ENCODE data around the gene ETNK1.
"Not testable (repeated sequence)": the region's sequence is repeated elsewhere in the genome, so short reads cannot be mapped to it uniquely, and the experiment has no call there.

ETNK1 gene

DNA sequence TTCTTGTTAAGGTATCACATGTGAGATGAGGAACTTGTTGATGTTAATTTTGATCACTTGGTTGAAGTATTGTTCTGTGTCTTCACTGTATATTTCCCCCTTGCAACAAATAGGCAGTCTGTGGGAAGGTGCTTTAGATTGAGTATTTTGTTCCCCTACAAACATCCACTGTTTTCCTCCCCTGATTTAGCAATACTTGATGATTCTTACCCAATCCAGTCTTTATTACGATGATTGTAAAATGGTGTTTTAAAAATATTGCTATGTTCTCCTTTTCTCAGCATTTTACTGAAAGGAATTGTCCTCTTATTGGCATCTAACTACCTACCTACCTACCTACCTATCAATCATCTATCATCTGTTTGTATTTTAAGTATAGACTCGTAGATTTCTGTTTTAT, 66.3 kb downstream of the ETNK1 start:
- no peak for DNase-seq

DNA sequence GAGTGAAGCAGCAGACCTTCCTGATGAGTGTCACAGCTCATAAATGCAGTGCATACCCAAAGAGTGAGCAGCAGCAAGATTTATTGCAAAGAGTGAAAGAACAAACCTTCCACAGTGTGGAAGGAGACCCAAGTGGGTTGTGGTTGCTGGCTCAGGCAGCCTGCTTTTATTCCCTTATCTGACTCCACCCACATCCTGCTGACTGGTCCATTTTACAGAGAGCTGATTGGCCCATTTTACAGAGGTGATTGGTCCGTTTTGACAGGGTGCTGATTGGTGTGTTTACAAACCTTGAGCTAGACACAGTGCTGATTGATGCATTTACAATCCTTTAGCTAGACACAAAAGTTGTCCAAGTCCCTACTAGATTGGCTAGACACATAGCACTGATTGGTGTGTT, 67.5 kb downstream of the ETNK1 start:
- not testable (repeated sequence) for DNase-seq

GRCh38 chr12:22692964-22693555, 68.1 kb downstream of the ETNK1 start:
- DNase-seq, result no peak

DNA sequence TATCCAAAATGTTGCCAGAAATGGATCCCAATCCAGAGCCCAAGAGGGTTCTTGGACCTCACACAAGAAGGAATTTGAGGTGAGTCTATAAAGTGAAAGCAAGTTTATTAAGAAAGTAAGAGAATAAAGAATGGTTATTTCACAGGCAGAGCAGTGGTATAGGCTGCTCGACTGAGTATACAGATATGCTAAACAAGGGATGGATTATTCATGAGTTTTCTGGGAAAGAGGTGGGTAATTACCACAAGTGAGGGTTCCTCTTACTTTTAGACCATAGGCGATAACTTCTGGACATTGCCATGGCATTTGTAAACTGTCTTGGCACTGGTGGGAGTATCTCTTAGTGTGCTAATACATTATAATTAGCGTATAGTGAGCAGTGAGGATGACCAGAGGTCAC, 73.6 kb downstream of the ETNK1 start:
- DNase-seq, result no peak

DNA sequence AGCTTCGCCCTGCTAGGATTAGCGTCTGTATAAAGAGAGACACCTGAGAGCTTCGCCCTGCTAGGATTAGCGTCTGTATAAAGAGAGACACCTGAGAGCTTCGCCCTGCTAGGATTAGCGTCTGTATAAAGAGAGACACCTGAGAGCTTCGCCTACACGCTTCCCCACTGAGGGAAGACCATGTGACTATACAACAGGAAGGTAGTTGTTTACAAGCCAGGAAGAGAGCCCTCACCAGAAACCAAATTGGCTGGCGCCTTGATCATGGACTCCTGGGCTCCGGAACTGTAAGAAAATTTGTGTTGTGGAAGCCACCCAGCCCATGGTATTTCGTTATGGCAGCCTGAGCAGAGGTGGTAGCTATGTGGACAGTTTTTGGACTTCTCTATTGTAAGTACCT, 74.7 kb downstream of the ETNK1 start:
- DNase-seq, result not testable (repeated sequence)

DNA sequence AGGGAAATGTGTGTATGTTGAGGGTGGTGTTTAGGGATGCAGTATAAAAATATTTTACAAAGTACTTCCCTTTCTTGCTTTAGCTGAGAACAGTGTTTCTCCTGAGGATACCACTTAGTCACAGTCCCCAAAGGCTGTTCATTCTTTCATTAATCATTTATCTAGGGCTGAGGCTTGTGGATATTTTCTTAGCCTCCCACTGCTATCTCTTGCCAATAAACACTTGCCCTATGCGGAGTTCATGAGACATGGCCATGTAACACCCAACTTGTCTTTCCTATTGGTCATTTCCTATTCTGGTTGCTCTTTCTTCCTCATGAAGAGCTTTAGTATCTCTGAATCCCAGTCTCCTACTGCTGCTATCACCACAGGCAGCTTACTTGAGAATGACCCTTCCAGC, 75.1 kb downstream of the ETNK1 start:
- no peak for DNase-seq

DNA sequence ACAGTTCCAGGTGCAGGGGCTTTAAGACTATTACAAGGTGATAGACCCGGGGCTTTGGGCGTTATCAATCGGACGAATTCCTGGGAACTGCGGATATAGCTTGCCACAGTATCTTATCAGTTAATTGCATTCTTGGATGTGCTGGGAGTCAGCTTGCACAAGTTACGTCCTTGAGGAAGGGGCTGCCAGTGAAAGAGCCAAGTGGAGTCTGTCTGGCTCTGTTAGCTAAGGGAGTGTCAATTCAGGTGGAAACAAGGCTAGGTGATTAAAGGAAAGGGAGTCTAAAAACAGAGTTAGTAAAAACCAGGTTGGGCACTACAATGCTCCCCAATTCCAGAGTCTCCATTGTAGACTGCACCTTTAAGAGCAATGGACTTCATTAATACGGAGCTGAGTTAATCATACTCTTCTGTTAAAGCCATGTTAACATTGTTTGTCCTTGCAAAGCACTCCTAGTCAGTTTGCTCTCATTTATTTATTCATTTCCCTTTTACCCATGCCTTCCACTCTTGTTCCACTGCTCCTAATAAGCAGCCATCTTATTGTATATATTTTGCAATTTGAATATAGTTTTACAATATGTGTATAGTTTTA, 76.3 kb downstream of the ETNK1 start:
- not testable (repeated sequence) for DNase-seq

DNA sequence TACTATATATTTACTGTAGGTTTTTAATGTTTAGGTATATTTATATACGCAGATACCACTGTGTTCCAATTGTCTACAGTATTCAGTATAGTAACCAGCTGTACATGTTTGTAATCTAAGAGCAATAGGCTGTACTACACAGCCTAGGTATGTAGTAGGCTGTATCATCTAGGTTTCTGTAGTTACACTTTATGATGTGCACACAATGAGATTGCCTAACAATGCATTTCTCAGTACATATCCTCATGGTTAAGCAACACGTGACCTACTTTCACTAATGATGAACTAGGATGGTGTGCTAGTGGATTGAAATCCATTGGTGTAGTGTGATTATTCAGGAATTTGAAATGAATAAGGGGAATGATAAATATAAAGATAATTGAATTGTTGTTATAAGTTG, 77.7 kb downstream of the ETNK1 start:
- DNase-seq, result no peak

GRCh38 chr12:22709292-22709691, 84.3 kb downstream of the ETNK1 start:
- no peak for DNase-seq

DNA sequence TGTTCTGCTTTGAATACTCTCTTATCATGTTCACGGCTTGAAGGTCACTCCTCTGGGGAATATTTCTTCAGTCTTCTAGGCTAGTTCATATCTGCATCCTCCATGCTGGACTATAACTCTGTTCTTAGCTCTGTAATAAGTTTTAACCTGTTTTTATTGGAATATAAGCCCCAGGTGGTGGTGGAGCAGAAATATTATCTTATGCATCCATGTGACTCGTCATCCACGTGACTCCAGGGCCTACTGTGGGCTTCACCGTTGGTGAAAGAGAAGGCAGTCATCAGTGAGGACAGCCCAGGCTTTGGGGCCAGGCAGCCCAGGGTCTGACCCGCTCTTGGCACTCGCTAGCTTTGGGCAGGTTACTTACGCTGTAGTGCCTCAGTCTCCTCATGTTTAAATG, 87.1 kb downstream of the ETNK1 start:
- DNase-seq, result no peak

GRCh38 chr12:22715254-22715653, 90.3 kb downstream of the ETNK1 start:
- no peak for DNase-seq

GRCh38 chr12:22719745-22720144, 94.8 kb downstream of the ETNK1 start:
- no peak for DNase-seq

GRCh38 chr12:22722081-22722480, 97.1 kb downstream of the ETNK1 start:
- no peak for DNase-seq

GRCh38 chr12:22722779-22723178, 97.8 kb downstream of the ETNK1 start:
- DNase-seq, result no peak

DNA sequence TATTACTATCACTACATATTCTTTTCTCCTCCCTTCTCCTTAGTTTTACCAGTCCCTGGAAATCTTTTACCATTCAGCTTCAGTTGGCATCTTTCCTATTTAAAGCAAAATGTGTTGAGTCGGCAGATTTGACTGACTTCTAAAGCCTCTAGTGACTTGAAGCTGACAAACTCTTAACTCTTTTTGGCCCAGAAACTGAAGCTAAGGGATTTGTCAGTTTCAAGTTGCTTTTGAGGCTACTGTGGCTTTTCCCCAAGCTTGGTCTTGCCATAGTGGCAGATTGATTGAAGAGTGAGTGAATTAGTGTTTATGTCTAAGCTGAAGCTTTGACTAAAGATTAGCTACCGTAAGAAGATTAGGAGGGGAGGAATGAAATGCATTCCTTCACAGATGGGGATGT, 104.0 kb downstream of the ETNK1 start:
- DNase-seq, result no peak

- no peak for DNase-seq
Measured at GRCh38 chr12:22729431-22729956, 104.5 kb downstream of the ETNK1 start.

GRCh38 chr12:22729957-22730443, 105.0 kb downstream of the ETNK1 start:
- no peak for DNase-seq

DNA sequence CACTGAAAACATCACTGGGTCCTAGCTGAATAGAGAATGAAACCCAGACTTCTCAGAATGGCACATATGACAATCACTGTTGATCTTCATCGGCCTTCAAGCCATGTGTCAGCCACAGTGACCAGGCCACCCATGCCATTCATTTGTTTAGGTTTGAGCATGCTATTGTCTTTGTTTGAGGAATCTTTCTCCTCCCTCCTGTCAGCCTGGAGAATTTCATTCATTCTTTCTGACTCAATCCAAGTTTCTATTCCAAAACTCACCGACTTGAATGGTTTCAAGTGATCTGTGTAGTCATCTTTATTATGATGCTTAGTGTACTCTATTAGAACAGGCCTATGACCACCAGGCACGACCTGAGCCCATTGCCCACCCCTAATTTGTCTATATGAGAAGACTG, 106.3 kb downstream of the ETNK1 start:
- no peak for DNase-seq

DNA sequence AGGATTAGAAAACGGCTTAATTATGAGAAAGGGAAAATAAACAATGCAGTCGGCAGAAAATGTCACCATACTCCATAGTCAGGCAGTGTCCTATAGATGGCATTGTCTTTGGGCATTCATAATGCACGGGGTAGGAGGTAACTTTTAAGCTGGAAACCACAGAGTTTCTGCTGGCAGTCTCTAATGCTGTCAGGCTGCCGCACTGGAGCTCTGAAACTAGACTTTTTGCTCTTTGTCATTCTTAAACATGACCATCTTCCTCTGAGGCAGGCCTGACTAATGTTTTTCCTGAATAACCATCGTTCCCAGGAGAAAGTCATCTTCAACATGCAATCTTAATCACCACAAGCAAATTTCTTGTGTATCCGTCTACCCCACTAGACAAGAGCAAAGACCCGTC, 108.8 kb downstream of the ETNK1 start:
- no peak for DNase-seq

DNA sequence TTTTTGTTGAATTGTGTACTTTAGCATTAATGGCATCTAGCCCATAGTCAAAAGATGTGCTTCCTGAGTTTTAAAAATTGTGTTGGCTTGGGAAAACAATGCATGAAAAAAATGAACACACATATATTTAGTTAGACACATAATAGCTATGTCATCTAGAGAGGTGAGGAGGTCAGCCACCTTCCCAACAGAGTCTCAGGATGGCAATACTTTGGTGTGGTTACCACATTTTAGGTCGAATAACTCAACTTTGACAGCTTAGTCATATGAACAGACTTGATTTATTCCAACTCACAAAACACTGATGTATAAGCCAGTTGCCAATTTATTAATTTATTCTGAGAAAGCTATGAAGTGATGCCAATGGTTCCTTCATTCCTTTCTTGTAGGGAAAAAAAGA, 114.0 kb downstream of the ETNK1 start:
- DNase-seq, result no peak

All from right hindlimb (tissue), 1 donor.